GM18526 (cell line): ENCODE data around the gene RAPGEF5.

Source experiments
- POLR2A ChIP-seq: IDR thresholded peaks from 3 replicates; pipeline ENCODE4 v1.6.1; 2011; ENCODE audit not compliant: insufficient read length; ENCODE audit errors: extremely low read depth

RAPGEF5 gene

DNA sequence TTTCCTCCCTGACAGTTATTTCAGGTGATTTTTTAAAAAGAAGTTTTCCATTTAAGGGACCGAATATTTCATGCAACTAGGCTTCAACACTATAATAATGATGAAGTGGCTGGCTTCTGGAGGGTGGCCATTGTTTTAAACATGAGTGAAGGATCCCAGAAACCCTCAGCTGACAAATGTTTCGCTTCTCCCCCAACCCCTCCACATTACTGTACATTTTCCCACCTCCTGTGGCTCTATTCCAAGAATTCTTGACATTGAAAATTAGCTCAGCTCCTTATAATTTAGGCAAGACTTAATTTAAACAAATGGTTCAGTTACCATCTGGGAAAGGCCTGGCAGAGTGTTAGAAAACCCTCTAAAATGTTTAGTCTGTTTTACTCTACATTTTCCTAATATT lies 281.4 kb downstream of the RAPGEF5 start:
- no peak for TF ChIP-seq POLR2A

DNA sequence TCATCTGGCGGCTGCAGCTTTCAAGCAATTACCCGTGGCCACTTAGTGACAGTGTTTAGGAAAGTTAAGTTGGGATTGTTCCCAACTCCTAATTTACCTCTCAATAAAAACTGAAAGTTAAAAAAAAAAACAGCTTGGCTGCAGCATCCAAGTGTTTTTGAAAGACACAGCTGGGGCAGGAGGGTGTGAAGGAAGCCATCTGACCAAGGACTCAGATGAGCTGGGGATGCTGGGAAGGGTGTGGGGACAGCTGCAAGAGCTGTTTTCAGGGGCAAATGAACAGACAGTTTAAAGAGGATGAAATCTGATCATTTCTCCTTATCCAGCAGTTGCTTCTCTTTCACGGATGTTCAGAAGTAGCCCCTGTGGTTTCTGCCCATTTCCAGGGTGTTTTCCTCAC lies 282.1 kb downstream of the RAPGEF5 start:
- no peak for TF ChIP-seq POLR2A
